ENCODE measurements around the gene AHNAK. TPM values are rescaled to one million over a fixed set of nuclear protein-coding genes. Genes with fewer than 3 reads are reported as not detected.

AHNAK gene
- total RNA-seq, 2 donors from 2014 or later: 168 to 241 TPM

- no peak for ATAC-seq
- H3K27ac ChIP-seq: no peak overlapping the region
- intact Hi-C loops (cut with DNase I): no loop called here
Observed at GRCh38 chr11:62505059-62505439, 41.6 kb downstream of the AHNAK start.

GRCh38 chr11:62504158-62504973 lies 42.2 kb downstream of the AHNAK start:
- no peaks in the 10 kb centered on the region for H3K9me3 ChIP-seq
- no peak overlapping the region for H3K4me3 ChIP-seq
- no peaks in the 10 kb centered on the region for H3K27me3 ChIP-seq
- DNase-seq (no peak), ATAC-seq (no peak)
- TF ChIP-seq CTCF (IDR thresholded peaks at IDR 0.05): no peak
- TF ChIP-seq POLR2A (IDR thresholded peaks at IDR 0.05): no peak
- whole genome bisulfite sequencing, 2 donors: 77 to 80% methylated on average over 10 to 15 of the region's 15 CpGs
- peaks cover 53% of the 10 kb centered on the region for H3K4me1 ChIP-seq
- no peak overlapping the region for H3K27ac ChIP-seq
- H3K36me3 ChIP-seq (replicated peaks in 1 of 2; ENCODE audit: insufficient read depth in 1 of 2, low read depth in 2 of 2): no peaks in the 10 kb centered on the region
- intact Hi-C loops (cut with DNase I): no loop called here

More at GRCh38 chr11:62505059-62505439, 41.6 kb downstream of the AHNAK start:
- H3K27me3 ChIP-seq: no peaks in the 10 kb centered on the region
- 51 to 56% methylated on average over 12 of the region's 12 CpGs for WGBS, 2 donors
- no peaks in the 10 kb centered on the region for H3K9me3 ChIP-seq
- TF ChIP-seq CTCF (IDR thresholded peaks at IDR 0.05) (no peak), POLR2A (IDR thresholded peaks at IDR 0.05) (no peak)
- peaks cover 54% of the 10 kb centered on the region for H3K4me1 ChIP-seq
- H3K36me3 ChIP-seq (replicated peaks in 1 of 2; ENCODE audit: insufficient read depth in 1 of 2, low read depth in 2 of 2): no peaks in the 10 kb centered on the region
- no peak overlapping the region for H3K4me3 ChIP-seq
- DNase-seq: peak in 1 of 4 donors; percentile 6

- peak overlapping the region in 1 of 4 donors; percentile 5 for H3K27ac ChIP-seq
- no peaks in the 10 kb centered on the region for H3K36me3 ChIP-seq (replicated peaks in 1 of 2; ENCODE audit: insufficient read depth in 1 of 2, low read depth in 2 of 2)
- no peak overlapping the region for H3K4me3 ChIP-seq
- no peaks in the 10 kb centered on the region for H3K27me3 ChIP-seq
- ATAC-seq: no peak
- intact Hi-C loops (cut with DNase I): no loop called here
- DNase-seq: no peak
- peaks cover 32% of the 10 kb centered on the region for H3K4me1 ChIP-seq
- TF ChIP-seq CTCF (IDR thresholded peaks at IDR 0.05) (no peak), POLR2A (IDR thresholded peaks at IDR 0.05) (no peak)
- H3K9me3 ChIP-seq: no peaks in the 10 kb centered on the region
- 21 to 26% methylated on average over 10 of the region's 10 CpGs for WGBS, 2 donors
Observed at GRCh38 chr11:62502030-62502730, 44.4 kb downstream of the AHNAK start.

- no peaks in the 10 kb centered on the region for H3K9me3 ChIP-seq
- ATAC-seq (peak; percentile 41), DNase-seq (peak in 2 of 4 donors; percentile 28 to 44)
- peaks cover 29% of the 10 kb centered on the region for H3K4me1 ChIP-seq
- intact Hi-C loops (cut with DNase I): no loop called here
- H3K36me3 ChIP-seq (replicated peaks in 1 of 2; ENCODE audit: insufficient read depth in 1 of 2, low read depth in 2 of 2): no peaks in the 10 kb centered on the region
- WGBS, 2 donors: 30 to 31% methylated on average over 11 of the region's 11 CpGs
- TF ChIP-seq CTCF (IDR thresholded peaks at IDR 0.05): no peak
- no peak for TF ChIP-seq POLR2A (IDR thresholded peaks at IDR 0.05)
- no peaks in the 10 kb centered on the region for H3K27me3 ChIP-seq
- H3K27ac ChIP-seq: peak overlapping the region in 1 of 4 donors; percentile 5
- no peak overlapping the region for H3K4me3 ChIP-seq
Observed at GRCh38 chr11:62501432-62501891, 45.1 kb downstream of the AHNAK start.
